CD4-positive, alpha-beta memory T cell (primary cell): ENCODE measurements around the gene FBXO21. TPM values are rescaled to one million over a fixed set of nuclear protein-coding genes. Genes with fewer than 3 reads are reported as not detected.
"Not testable (repeated sequence)": the region's sequence is repeated elsewhere in the genome, so short reads cannot be mapped to it uniquely, and the experiment has no call there.

ENCODE experiments used
- CTCF ChIA-PET: fragments of 350-600 bp; sonication (Branson Sonifier 250); formaldehyde crosslinking; loops from one replicate; lab custom pipeline; 2021; ENCODE audit warnings: inconsistent platforms; ENCODE audit not compliant: partially characterized antibody; lab: Charles Lee
- POLR2A ChIA-PET: fragments of 350-600 bp; sonication (Branson Sonifier 250); formaldehyde crosslinking; loops from one replicate; lab custom pipeline; 2021; ENCODE audit not compliant: partially characterized antibody; lab: Charles Lee
- DNase-seq, 5 donors: peaks; one replicate each; pipeline versions ENCODE4 v3.0.0 to v3.0.0-alpha.2; 2020 to 2022; ENCODE audit warnings: mixed read lengths in 1 of 5
- H3K27ac ChIP-seq: one replicate; pipeline ENCODE4 v1.7.0; 2013; ENCODE audit warnings: low read depth, low read length
- H3K27me3 ChIP-seq: 2 replicates; pipeline ENCODE4 v1.7.0; 2013; ENCODE audit warnings: mild to moderate bottlenecking, low read length, moderate library complexity; ENCODE audit not compliant: insufficient read depth
- H3K36me3 ChIP-seq: 2 replicates; pipeline ENCODE4 v1.7.0; 2013; ENCODE audit warnings: mild to moderate bottlenecking, low read length, moderate library complexity; ENCODE audit not compliant: insufficient read depth
- H3K4me1 ChIP-seq: 2 replicates; pipeline ENCODE4 v1.7.0; 2013; ENCODE audit warnings: mild to moderate bottlenecking, low read length, moderate library complexity; ENCODE audit not compliant: insufficient read depth
- H3K4me3 ChIP-seq, 2 donors: one replicate each; pipeline ENCODE4 v1.7.0; 2013; ENCODE audit warnings: low read length in 2 of 2, mild to moderate bottlenecking in 1 of 2
- H3K9me3 ChIP-seq, 2 donors: one replicate each; pipeline ENCODE4 v1.7.0; 2013; ENCODE audit warnings: low read length in 2 of 2, control low read depth in 1 of 2; ENCODE audit not compliant: control insufficient read depth in 1 of 2
- H3K27ac Mint-ChIP-seq, 7 donors: one replicate each; pipeline ENCODE4 v1.8.0; 2020 to 2021; ENCODE audit warnings: mixed read lengths in 7 of 7, mild to moderate bottlenecking in 6 of 7, inconsistent platforms in 3 of 7, moderate library complexity in 3 of 7
- H3K27me3 Mint-ChIP-seq, 2 donors: one replicate each; pipeline ENCODE4 v1.8.0; 2020 to 2021; ENCODE audit warnings: mixed read lengths in 2 of 2
- H3K36me3 Mint-ChIP-seq, 2 donors: one replicate each; pipeline ENCODE4 v1.8.0; 2020 to 2021; ENCODE audit warnings: mixed read lengths in 2 of 2, inconsistent platforms in 1 of 2, mild to moderate bottlenecking in 1 of 2
- H3K4me1 Mint-ChIP-seq, 4 donors: one replicate each; pipeline ENCODE4 v1.8.0; 2020 to 2021; ENCODE audit warnings: mixed read lengths in 4 of 4, mild to moderate bottlenecking in 1 of 4
- H3K4me3 Mint-ChIP-seq, 8 donors: one replicate each; pipeline ENCODE4 v1.8.0; 2020 to 2021; ENCODE audit warnings: mixed read lengths in 8 of 8, mild to moderate bottlenecking in 7 of 8, moderate library complexity in 6 of 8, inconsistent platforms in 3 of 8
- H3K9me3 Mint-ChIP-seq, 8 donors: one replicate each; pipeline ENCODE4 v1.8.0; 2020 to 2021; ENCODE audit warnings: mixed read lengths in 8 of 8, mild to moderate bottlenecking in 5 of 8, inconsistent platforms in 3 of 8, moderate library complexity in 1 of 8
- intact Hi-C: fragments of 100-400 bp; cut with micrococcal nuclease; formaldehyde crosslinking; loops from one replicate; pipeline ENCODE4 v1.15.1; 2023
- polyA plus RNA-seq, 2 donors: library from polyadenylated mRNA; unstranded; fragments of 300-500 nt; fragmentation: Illumina TruSeq; gene quantifications; one replicate each; pipeline ENCODE4 v1.2.3, GENCODE V29; 2021
- total RNA-seq, 2 experiments: library from RNA; stranded (reverse); gene quantifications; one replicate each; pipeline ENCODE4 v1.2.3, GENCODE V29; 2021

The FBXO21 gene
- total and polyA plus RNA-seq, 4 experiments from 2014 or later: 41.9 to 61.4 (median 49.9) TPM

DNA sequence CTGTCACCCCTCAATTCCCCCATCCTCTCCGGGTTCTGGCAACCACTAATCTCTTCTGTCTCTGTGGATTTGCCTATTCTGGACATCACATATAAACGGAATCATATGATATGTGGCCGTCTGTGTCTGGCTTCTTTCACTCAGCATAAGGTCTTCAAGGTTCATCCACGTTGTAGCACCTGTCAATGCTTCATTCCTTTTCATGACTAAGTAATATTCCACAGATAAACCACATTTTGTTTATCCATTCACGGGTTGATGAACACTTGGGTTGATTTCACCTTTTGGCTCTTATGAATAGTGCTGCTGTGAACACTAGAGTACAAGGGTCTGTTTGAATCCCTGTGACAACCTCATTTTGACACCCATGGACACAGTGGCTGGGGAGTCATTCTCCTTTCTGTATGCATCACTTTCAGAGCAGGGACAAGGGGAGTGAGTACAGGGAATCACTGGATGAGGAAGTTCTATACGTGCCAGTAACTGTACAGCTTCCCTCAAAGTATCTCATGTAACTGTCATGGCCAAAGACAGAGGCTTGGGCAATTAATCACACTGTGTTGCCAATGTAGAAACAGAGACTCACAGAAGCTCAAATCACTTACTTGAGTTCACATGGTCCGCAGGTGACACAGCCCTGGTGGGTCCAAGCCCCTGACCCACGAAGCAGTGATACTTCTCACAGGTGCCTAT lies 80.2 kb downstream of the FBXO21 start:
- Histone ChIP-seq H3K4me1 (peaks cover 13% of the 10 kb centered on the region), H3K4me3 (no peak overlapping the region), H3K27me3 (no peaks in the 10 kb centered on the region), H3K9me3 (no peaks in the 10 kb centered on the region), H3K36me3 (no peaks in the 10 kb centered on the region), H3K27ac (no peak overlapping the region)
- no peaks in the 10 kb centered on the region for H3K9me3 Mint-ChIP-seq
- no peak for DNase-seq
- POLR2A ChIA-PET: no interaction called here
- intact Hi-C loops: no loop called here
- H3K36me3 Mint-ChIP-seq: no peaks in the 10 kb centered on the region
- peaks cover 5 to 14% (median 12%) of the 10 kb centered on the region in 4 donors for H3K4me1 Mint-ChIP-seq
- CTCF ChIA-PET: interaction anchor here (0.5 kb wide), 1 partner anchor 374 kb away, joined by 3 read pairs; no protein-coding TSS in a partner anchor
- no peak overlapping the region for H3K4me3 Mint-ChIP-seq
- peaks cover 0 to 1% of the 10 kb centered on the region in 2 donors for H3K27me3 Mint-ChIP-seq
- H3K27ac Mint-ChIP-seq: no peak overlapping the region

DNA sequence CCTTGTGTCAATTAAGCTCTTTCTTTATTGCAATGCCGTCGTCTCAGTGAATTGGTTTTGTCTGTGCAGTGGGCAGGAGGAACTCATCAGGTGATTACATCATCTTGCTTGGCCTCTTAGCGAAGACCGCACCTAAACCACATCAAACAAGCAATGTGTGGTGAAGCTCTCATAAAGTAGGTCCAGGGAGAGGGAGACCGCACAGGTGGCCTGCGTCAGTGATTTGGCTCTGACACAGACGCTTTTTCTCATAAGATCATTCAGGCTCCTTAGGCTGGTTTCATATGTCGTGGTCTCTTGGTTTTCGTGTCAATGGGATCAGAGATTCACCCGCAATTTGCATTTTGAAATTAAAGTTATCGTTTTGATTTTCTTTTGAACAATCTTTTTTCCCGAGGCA lies 84.4 kb downstream of the FBXO21 start:
- DNase-seq: peak; percentile 63 to 88 (median 74)
- intact Hi-C loops: no loop called here
- no peaks in the 10 kb centered on the region for H3K9me3 Mint-ChIP-seq
- H3K27me3 Mint-ChIP-seq: peaks cover 0 to 1% of the 10 kb centered on the region in 2 donors
- H3K4me1 ChIP-seq: peaks cover 13% of the 10 kb centered on the region
- H3K4me3 Mint-ChIP-seq: peak overlapping the region in 7 of 8 donors; percentile 30 to 77 (median 67)
- no peaks in the 10 kb centered on the region for H3K36me3 ChIP-seq
- H3K36me3 Mint-ChIP-seq: no peaks in the 10 kb centered on the region
- ChIA-PET POLR2A (interaction anchor here (0.8 kb wide), 1 partner anchor 14 kb away, joined by 3 read pairs; no protein-coding TSS in a partner anchor), CTCF (no interaction called here)
- peaks cover 5 to 14% (median 12%) of the 10 kb centered on the region in 4 donors for H3K4me1 Mint-ChIP-seq
- H3K27me3 ChIP-seq: no peaks in the 10 kb centered on the region
- peak overlapping the region in 6 of 7 donors; percentile 63 to 94 (median 80) for H3K27ac Mint-ChIP-seq
- H3K4me3 ChIP-seq: no peak overlapping the region
- H3K27ac ChIP-seq: no peak overlapping the region
- H3K9me3 ChIP-seq: no peaks in the 10 kb centered on the region

DNA sequence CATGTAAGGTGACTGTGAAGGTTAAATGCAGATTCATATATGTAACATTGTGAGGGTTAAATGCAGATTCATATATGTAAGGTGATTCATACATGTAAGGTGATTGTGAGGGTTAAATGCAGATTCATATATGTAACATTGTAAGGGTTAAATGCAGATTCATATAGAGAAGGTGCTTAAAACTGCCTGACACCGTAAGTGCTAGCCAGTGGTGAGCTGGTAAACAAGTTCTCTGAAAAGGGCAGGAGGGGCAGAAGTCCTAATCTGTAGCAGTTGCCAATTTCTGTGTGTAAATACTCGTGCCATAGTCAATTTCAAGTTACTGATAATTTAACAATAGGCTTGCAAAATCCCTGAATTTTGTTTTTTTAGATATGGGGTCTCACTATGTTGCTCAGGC lies 86.3 kb downstream of the FBXO21 start:
- H3K27ac ChIP-seq, H3K36me3 ChIP-seq, intact Hi-C loops, DNase-seq, H3K9me3 Mint-ChIP-seq, H3K4me3 Mint-ChIP-seq, H3K27me3 Mint-ChIP-seq, H3K9me3 ChIP-seq, H3K27me3 ChIP-seq, H3K4me3 ChIP-seq, H3K36me3 Mint-ChIP-seq, POLR2A ChIA-PET: not testable (repeated sequence)
- H3K4me1 ChIP-seq: peaks cover 22% of the 10 kb centered on the region
- CTCF ChIA-PET: interaction anchor here (1.4 kb wide), 1 partner anchor 400 kb away, joined by 3 read pairs; no protein-coding TSS in a partner anchor
- peaks cover 7 to 26% (median 17%) of the 10 kb centered on the region in 4 donors for H3K4me1 Mint-ChIP-seq
- H3K27ac Mint-ChIP-seq: peak overlapping the region in 1 of 7 donors; percentile 22

DNA sequence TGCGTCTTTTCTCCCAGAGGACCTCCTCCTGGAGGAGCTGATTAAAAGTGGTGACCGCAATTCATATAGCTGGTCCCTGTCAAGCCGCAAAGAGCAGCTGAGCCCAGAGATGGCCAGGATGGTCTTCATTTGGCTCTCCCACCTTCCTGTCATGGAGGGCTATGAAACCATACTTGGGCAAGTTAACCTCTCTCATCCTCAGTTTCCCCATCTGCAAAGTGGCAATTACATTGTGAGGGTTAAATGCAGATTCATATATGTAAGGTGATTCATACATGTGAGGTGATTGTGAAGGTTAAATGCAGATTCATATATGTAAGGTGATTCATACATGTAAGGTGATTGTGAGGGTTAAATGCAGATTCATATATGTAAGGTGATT lies 87.5 kb downstream of the FBXO21 start:
- Mint-ChIP-seq H3K4me3 (no peak overlapping the region), H3K4me1 (peaks cover 10 to 29% (median 21%) of the 10 kb centered on the region in 4 donors), H3K36me3 (peaks cover 0 to 3% of the 10 kb centered on the region in 2 donors), H3K9me3 (no peaks in the 10 kb centered on the region), H3K27ac (no peak overlapping the region), H3K27me3 (peaks cover 0 to 2% of the 10 kb centered on the region in 2 donors)
- Histone ChIP-seq H3K9me3 (no peaks in the 10 kb centered on the region), H3K36me3 (no peaks in the 10 kb centered on the region), H3K4me1 (peaks cover 28% of the 10 kb centered on the region), H3K27me3 (no peaks in the 10 kb centered on the region), H3K27ac (no peak overlapping the region), H3K4me3 (no peak overlapping the region)
- intact Hi-C loops: no loop called here
- DNase-seq: no peak
- POLR2A ChIA-PET: no interaction called here
- CTCF ChIA-PET: interaction anchor here (1.7 kb wide), 1 partner anchor 15 kb away, joined by 4 read pairs; no protein-coding TSS in a partner anchor

DNA sequence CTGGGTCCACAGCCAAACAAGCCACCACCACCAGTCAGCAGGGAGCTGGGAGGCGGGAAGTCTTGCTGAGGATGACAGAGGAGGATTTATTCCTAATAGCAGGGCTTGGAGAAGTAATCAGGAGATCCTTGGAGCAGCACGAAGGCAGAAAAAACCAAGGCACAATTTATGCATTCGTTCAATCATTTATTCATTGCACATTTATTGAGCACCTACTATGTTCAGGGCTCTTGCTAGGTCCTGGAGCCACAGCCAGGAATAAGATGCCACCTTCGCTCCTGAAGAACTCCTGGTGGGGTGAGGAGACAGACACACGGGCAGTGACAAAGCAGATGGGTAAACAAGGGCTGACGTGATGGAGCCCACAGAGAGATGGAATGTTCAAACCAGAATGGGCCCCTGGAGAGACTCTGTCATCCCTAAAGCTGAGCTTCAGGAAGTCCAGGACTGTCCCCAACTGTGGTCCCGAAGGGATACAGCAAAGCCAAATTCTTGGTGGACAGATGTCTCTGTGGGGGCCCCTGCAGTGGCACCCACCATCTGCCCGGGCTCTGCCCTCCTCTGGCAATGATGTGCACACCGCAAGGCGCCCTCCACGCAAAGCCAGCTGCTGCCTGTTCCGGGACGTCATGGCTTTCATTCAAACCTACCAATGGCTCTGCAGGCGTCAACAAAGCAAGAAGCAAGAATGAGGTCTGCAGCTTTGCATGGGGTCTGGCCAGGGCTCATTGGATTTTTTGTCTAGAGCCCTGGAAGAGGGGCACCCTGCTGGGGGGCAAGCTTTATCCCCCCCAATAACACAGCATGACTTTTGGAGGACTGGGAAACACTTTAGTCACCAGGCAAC lies 88.1 kb downstream of the FBXO21 start:
- Histone ChIP-seq H3K4me3 (no peak overlapping the region), H3K27ac (no peak overlapping the region), H3K4me1 (peaks cover 33% of the 10 kb centered on the region), H3K9me3 (no peaks in the 10 kb centered on the region), H3K27me3 (no peaks in the 10 kb centered on the region), H3K36me3 (no peaks in the 10 kb centered on the region)
- no peak for DNase-seq
- Mint-ChIP-seq H3K9me3 (no peaks in the 10 kb centered on the region), H3K27me3 (peaks cover 0 to 4% of the 10 kb centered on the region in 2 donors), H3K36me3 (peaks cover 0 to 3% of the 10 kb centered on the region in 2 donors), H3K4me3 (no peak overlapping the region), H3K27ac (no peak overlapping the region), H3K4me1 (peaks cover 10 to 35% (median 25%) of the 10 kb centered on the region in 4 donors)
- intact Hi-C loops: no loop called here
- ChIA-PET POLR2A (no interaction called here), CTCF (interaction anchor here (1.7 kb wide), 1 partner anchor 16 kb away, joined by 4 read pairs; no protein-coding TSS in a partner anchor)

DNA sequence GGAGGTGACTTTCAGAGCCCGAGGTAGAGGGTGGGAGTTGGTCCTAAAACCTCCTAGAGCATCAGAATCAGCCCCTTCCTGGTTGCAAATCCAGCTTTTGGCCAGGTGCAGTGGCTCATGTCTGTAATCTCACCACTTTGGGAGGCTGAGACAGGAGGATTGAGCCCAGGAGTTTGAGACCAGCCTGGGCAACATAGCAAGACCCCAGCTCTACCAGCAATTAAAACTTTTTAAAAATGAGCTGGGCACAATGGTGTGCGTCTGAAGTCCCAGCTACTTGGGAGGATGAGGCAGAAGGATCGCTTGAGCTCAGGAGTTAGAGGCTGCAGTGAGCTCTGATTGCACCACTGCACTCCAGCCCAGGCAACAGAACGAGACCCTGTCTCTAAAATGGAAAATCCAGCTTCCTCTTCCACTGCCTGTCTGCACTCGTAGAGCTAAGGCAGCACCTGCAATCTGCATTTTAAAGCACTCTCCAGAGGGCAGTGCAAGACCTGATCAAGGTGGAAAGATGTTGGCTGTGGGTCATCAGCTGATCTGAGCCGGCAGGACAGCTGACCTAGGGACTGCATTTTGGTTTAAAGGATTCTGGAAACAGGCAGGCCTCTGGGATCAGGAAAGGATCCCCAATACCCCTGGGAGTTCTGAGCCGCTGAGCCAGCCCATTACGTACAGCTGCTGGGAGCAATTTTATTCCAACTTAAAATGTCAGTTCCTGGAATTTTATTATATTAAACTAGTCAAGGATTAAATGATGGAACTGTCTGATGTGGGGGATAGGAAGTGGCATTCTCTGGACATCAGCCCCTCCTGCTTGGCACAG lies 89.2 kb downstream of the FBXO21 start:
- no peak overlapping the region for H3K4me3 Mint-ChIP-seq
- no peak overlapping the region for H3K4me3 ChIP-seq
- H3K36me3 Mint-ChIP-seq: peaks cover 0 to 3% of the 10 kb centered on the region in 2 donors
- intact Hi-C loops: no loop called here
- peaks cover 9 to 42% (median 25%) of the 10 kb centered on the region in 4 donors for H3K4me1 Mint-ChIP-seq
- H3K9me3 ChIP-seq: no peaks in the 10 kb centered on the region
- peaks cover 32% of the 10 kb centered on the region for H3K4me1 ChIP-seq
- H3K27ac ChIP-seq: no peak overlapping the region
- POLR2A ChIA-PET: no interaction called here
- no peaks in the 10 kb centered on the region for H3K27me3 ChIP-seq
- H3K36me3 ChIP-seq: no peaks in the 10 kb centered on the region
- H3K27me3 Mint-ChIP-seq: peaks cover 6 to 11% of the 10 kb centered on the region in 2 donors
- CTCF ChIA-PET: interaction anchor here (1.7 kb wide), 1 partner anchor 17 kb away, joined by 4 read pairs; no protein-coding TSS in a partner anchor
- H3K27ac Mint-ChIP-seq: peak overlapping the region in 1 of 7 donors; percentile 15
- DNase-seq: no peak
- H3K9me3 Mint-ChIP-seq: no peaks in the 10 kb centered on the region
